ENCODE results near the gene PTER.
A peak's percentile ranks its signal among the peaks of the same experiment; 100 is the strongest.

The PTER gene

GRCh38 chr10:16436758-16437539 lies at the start of gene PTER:
PTER (plus strand) TSS chr10:16437010; CDS start chr10:16484385, 47,375 bp downstream.
- peak; percentile 92 for DNase-seq (ENCODE audit: low read depth)
- peak within 1 kb of the TSS; percentile 64 for H3K4me3 ChIP-seq (replicated peaks; ENCODE audit: low read depth, low read length)

GRCh38 chr10:16392531-16393069 lies 44.2 kb upstream of the PTER start:
- DNase-seq (ENCODE audit: low read depth) = no peak
- H3K4me3 ChIP-seq (replicated peaks; ENCODE audit: low read depth, low read length) = no peak overlapping the region
- TF ChIP-seq CTCF (IDR thresholded peaks at IDR 0.05; ENCODE audit: low read length, missing control alignments) = no peak

More at GRCh38 chr10:16436758-16437539, at the start of gene PTER:
- no peak for TF ChIP-seq CTCF (IDR thresholded peaks at IDR 0.05; ENCODE audit: low read length, missing control alignments)

GRCh38 chr10:16393271-16393858 lies 43.4 kb upstream of the PTER start:
- TF ChIP-seq CTCF (IDR thresholded peaks at IDR 0.05; ENCODE audit: low read length, missing control alignments) = no peak
- no peak overlapping the region for H3K4me3 ChIP-seq (replicated peaks; ENCODE audit: low read depth, low read length)
- no peak for DNase-seq (ENCODE audit: low read depth)

- no peak overlapping the region for H3K4me3 ChIP-seq (replicated peaks; ENCODE audit: low read depth, low read length)
- DNase-seq (ENCODE audit: low read depth) = no peak
Measured at GRCh38 chr10:16401416-16401815, 35.4 kb upstream of the PTER start.

GRCh38 chr10:16408379-16408778 lies 28.4 kb upstream of the PTER start:
- no peak for DNase-seq (ENCODE audit: low read depth)
- H3K4me3 ChIP-seq (replicated peaks; ENCODE audit: low read depth, low read length) = no peak overlapping the region
- no peak for TF ChIP-seq CTCF (IDR thresholded peaks at IDR 0.05; ENCODE audit: low read length, missing control alignments)

More at GRCh38 chr10:16401416-16401815, 35.4 kb upstream of the PTER start:
- TF ChIP-seq CTCF (IDR thresholded peaks at IDR 0.05; ENCODE audit: low read length, missing control alignments) = no peak

- DNase-seq (ENCODE audit: low read depth) = no peak
- TF ChIP-seq CTCF (IDR thresholded peaks at IDR 0.05; ENCODE audit: low read length, missing control alignments) = no peak
Measured at GRCh38 chr10:16417341-16417740, 19.5 kb upstream of the PTER start.

More at GRCh38 chr10:16417341-16417740, 19.5 kb upstream of the PTER start:
- no peak overlapping the region for H3K4me3 ChIP-seq (replicated peaks; ENCODE audit: low read depth, low read length)

Measured in fibroblast of pulmonary artery (primary cell).